Lower lobe of right lung (tissue), 2 donors: Measurements from ENCODE around the gene TXLNB. TPM values are rescaled to one million over a fixed set of nuclear protein-coding genes. Genes with fewer than 3 reads are reported as not detected.
"Not testable (repeated sequence)": the region's sequence is repeated elsewhere in the genome, so short reads cannot be mapped to it uniquely, and the experiment has no call there.

Experiments
- ATAC-seq, 2 donors: fragments of 200-7000 bp; cut with Tn5 transposase; one replicate each; pipeline ENCODE4 v1.9.1; 2020 to 2022; ENCODE audit warnings: mild to moderate bottlenecking in 2 of 2, moderate library complexity in 2 of 2
- DNase-seq: peaks from one replicate; pipeline ENCODE4 v3.0.0-alpha.2; 2020
- H3K27ac ChIP-seq: fragments of 200-600 bp; one replicate; pipeline ENCODE4 v1.8.0; 2022
- H3K27me3 ChIP-seq: fragments of 200-600 bp; one replicate; pipeline ENCODE4 v1.8.0; 2022; ENCODE audit warnings: low read depth
- H3K36me3 ChIP-seq: fragments of 200-600 bp; one replicate; pipeline ENCODE4 v1.8.0; 2022; ENCODE audit warnings: mild to moderate bottlenecking
- H3K4me1 ChIP-seq: fragments of 200-600 bp; one replicate; pipeline ENCODE4 v1.8.0; 2022
- H3K4me3 ChIP-seq: fragments of 200-600 bp; one replicate; pipeline ENCODE4 v1.8.0; 2022; ENCODE audit warnings: mild to moderate bottlenecking
- H3K9me3 ChIP-seq: fragments of 200-600 bp; one replicate; pipeline ENCODE4 v1.8.0; 2022
- intact Hi-C: fragments of 100-400 bp; cut with DNase I; formaldehyde crosslinking; loops from one replicate; pipeline ENCODE4 v1.11.0; 2022
- total RNA-seq: library from RNA; stranded (reverse); fragmentation: NEBNext Ultra II Directional; extraction: Animal tissue kit (Norgen Biotek cat#: 25700); gene quantifications from one replicate; pipeline ENCODE4 v1.2.1, GENCODE V29; 2021
- TF ChIP-seq, protein P1 (sequence below): fragments of 200-600 bp; IDR thresholded peaks from one replicate; pipeline ENCODE4 v1.8.0; 2022; ENCODE audit warnings: antibody characterized with exemption, mild to moderate bottlenecking
- donor health status: DM: no; HTN: yes; CAD: no; lungs with severe emphysema.

TXLNB gene
- total RNA-seq, 1 donor from 2014 or later, result 1.1 TPM

DNA sequence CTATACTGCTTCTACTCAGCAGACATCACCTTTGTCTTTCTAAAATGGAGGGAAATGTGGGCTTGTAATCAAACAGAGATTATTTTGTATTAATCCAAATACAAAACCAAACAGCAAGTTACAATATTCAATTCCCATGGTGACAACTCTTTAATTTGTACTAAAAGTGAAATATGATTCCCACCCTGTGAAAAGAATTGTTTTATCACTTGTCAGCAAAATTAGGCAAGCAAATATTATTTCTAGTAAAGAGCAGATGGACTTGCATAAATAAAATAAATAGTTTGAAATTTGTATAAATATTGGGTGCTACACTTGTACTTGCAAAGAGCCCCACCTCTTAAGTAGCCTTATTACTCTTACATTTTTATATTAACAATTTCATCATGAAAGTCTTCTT, 6.1 kb upstream of the TXLNB start:
- intact Hi-C loops, result no loop called here
- DNase-seq (no peak), ATAC-seq (no peak)
- Histone ChIP-seq H3K4me3 (no peak overlapping the region), H3K9me3 (no peaks in the 10 kb centered on the region), H3K27ac (no peak overlapping the region), H3K36me3 (no peaks in the 10 kb centered on the region), H3K4me1 (peaks cover 7% of the 10 kb centered on the region), H3K27me3 (no peaks in the 10 kb centered on the region)
- TF ChIP-seq, protein P1, sequence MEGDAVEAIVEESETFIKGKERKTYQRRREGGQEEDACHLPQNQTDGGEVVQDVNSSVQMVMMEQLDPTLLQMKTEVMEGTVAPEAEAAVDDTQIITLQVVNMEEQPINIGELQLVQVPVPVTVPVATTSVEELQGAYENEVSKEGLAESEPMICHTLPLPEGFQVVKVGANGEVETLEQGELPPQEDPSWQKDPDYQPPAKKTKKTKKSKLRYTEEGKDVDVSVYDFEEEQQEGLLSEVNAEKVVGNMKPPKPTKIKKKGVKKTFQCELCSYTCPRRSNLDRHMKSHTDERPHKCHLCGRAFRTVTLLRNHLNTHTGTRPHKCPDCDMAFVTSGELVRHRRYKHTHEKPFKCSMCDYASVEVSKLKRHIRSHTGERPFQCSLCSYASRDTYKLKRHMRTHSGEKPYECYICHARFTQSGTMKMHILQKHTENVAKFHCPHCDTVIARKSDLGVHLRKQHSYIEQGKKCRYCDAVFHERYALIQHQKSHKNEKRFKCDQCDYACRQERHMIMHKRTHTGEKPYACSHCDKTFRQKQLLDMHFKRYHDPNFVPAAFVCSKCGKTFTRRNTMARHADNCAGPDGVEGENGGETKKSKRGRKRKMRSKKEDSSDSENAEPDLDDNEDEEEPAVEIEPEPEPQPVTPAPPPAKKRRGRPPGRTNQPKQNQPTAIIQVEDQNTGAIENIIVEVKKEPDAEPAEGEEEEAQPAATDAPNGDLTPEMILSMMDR, result no peak

DNA sequence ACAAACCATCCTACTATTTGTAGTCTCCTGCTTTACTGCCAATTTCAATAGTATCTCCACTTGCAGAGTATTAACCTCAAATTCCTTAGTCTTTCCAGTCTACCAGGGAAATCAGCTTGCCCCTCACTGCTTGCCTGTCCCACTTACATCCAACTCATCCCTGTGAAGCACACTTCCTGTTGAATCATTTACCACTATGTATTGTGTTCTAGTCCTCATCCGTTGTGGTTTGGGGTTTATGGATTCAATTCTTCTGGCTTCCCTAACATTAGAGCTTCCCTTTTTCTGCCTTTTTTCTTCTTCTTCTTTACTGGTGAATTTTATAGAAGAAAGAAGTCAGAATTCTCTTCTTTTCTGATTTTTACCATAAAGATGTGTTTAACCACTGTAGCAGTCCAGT, 5.1 kb upstream of the TXLNB start:
- DNase-seq, result no peak
- no peaks in the 10 kb centered on the region for H3K36me3 ChIP-seq
- ATAC-seq, result no peak
- H3K9me3 ChIP-seq, result no peaks in the 10 kb centered on the region
- TF ChIP-seq, protein P1, result no peak
- no peak overlapping the region for H3K4me3 ChIP-seq
- H3K27ac ChIP-seq, result no peak overlapping the region
- no peaks in the 10 kb centered on the region for H3K27me3 ChIP-seq
- intact Hi-C loops, result no loop called here
- H3K4me1 ChIP-seq, result peaks cover 17% of the 10 kb centered on the region

DNA sequence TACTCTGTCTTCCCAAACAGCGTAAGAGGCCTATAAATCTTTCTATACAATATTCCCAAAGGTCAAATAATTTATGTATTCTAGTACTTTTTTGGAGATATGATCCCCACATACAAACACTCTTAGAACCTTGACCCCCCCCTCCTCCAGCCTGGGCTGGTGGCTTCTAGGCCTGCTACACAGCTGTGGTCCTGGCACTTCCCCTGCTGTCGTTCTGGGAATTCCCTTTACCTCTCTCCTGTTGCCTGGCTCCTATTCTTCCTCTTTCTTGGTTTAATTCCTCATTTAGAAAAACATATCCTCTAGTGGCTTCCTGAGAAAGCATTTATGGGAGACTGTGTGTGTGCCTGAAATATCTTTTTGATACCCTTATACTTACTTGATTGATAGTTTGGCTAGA, 4.1 kb upstream of the TXLNB start:
- no peak for ATAC-seq
- DNase-seq, result no peak
- no peak overlapping the region for H3K4me3 ChIP-seq
- peaks cover 25% of the 10 kb centered on the region for H3K4me1 ChIP-seq
- TF ChIP-seq, protein P1, result no peak
- H3K27me3 ChIP-seq, result no peaks in the 10 kb centered on the region
- no peaks in the 10 kb centered on the region for H3K9me3 ChIP-seq
- intact Hi-C loops, result no loop called here
- no peaks in the 10 kb centered on the region for H3K36me3 ChIP-seq
- H3K27ac ChIP-seq, result no peak overlapping the region

DNA sequence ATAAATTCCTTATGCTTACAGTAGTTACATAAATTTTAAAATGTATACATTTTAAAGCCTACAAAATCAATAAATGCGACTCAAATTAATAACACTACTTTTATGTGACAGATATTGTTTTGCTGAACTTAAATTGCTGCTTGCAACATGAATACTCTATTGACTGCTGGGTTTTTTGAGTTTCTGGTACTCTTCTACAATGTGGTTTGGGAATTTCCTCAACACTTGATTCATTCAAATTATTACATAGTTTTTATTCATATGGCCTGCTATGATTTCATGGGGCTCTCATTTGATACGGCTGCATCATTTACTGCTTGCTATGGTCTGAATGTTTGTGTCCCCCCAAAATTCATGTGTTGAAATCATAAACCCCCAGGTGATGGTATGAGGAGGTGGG, 2.3 kb upstream of the TXLNB start:
- TF ChIP-seq, protein P1, result no peak
- intact Hi-C loops, result no loop called here
- Histone ChIP-seq H3K36me3 (no peaks in the 10 kb centered on the region), H3K4me3 (no peak overlapping the region), H3K27ac (no peak overlapping the region), H3K27me3 (no peaks in the 10 kb centered on the region), H3K9me3 (no peaks in the 10 kb centered on the region), H3K4me1 (peaks cover 35% of the 10 kb centered on the region)
- DNase-seq, result no peak
- ATAC-seq, result no peak

DNA sequence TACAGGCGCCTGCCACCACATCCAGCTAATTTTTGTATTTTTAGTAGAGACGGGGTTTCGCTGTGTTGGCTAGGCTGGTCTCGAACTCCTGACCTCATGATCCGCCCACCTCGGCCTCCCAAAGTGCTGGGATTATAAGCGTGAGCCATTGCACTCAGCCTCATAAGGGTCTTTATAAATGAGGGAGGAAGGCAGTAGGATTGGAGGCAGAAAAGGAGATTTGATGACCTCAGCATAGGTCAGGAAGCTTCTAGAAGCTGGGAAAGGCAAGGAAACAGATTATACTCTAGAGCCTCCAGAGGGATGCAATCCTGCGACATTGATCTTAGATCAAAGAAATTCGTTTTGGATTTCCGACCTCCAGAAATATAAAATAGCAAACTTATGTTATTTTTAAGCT, 1.4 kb upstream of the TXLNB start:
- intact Hi-C loops, H3K36me3 ChIP-seq, H3K27ac ChIP-seq, H3K9me3 ChIP-seq, ATAC-seq, H3K4me3 ChIP-seq, H3K27me3 ChIP-seq, DNase-seq: not testable (repeated sequence)
- peaks cover 35% of the 10 kb centered on the region for H3K4me1 ChIP-seq

DNA sequence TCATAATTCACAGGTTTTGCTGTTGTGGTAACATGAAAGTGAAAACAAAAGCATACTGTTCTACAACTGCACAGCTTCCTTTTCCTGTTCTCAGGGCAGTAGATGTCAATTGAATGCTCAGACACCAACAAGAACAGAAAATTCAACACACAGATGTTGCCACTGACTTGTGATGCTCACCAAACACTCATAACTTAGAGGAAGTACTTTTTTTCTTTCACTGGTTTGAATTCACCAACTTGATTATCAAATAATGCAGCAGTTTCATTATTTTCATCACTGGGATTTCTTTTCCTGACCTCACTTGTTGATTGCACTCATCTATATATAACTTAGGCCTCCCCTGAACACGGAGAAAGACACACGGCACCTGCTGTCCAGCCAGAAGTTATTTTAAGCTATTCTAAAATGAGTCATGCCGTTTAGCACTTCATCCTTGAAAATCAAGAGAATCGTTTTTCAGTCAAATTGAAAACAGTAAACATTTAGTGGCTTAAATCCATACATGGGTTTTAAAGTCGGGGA, 949 bp downstream of the TXLNB start:
- ATAC-seq (peak; percentile 86 to 87), DNase-seq (no peak)
- no peaks in the 10 kb centered on the region for H3K36me3 ChIP-seq
- no peak overlapping the region for H3K4me3 ChIP-seq
- peak overlapping the region; percentile 75 for H3K27ac ChIP-seq
- no peaks in the 10 kb centered on the region for H3K9me3 ChIP-seq
- TF ChIP-seq, protein P1, result no peak
- peaks cover 29% of the 10 kb centered on the region for H3K4me1 ChIP-seq
- H3K27me3 ChIP-seq, result no peaks in the 10 kb centered on the region
- intact Hi-C loops, result no loop called here
